AG04450 (cell line): Measurements from ENCODE around the gene RAB30. TPM values are rescaled to one million over a fixed set of nuclear protein-coding genes. Genes with fewer than 3 reads are reported as not detected.

Source experiments
- CTCF ChIA-PET: fragments of 300-600, 350-600 bp; formaldehyde crosslinking; extraction: SDS; loops from one replicate; lab custom pipeline; 2022; ENCODE audit warnings: antibody characterized with exemption, inconsistent platforms; lab: Charles Lee
- POLR2A ChIA-PET: fragments of 350-600 bp; formaldehyde crosslinking; extraction: SDS; loops from one replicate; lab custom pipeline; 2021; ENCODE audit warnings: antibody characterized with exemption, inconsistent platforms; lab: Yijun Ruan, JAX
- DNase-seq: peaks from one replicate; pipeline ENCODE4 v3.0.0-alpha.2; 2011; ENCODE audit warnings: low read depth, low spot score
- H3K27ac ChIP-seq: one replicate; pipeline ENCODE4 v1.5.1; 2012; ENCODE audit warnings: low read depth, low read length, control low read depth
- H3K27me3 ChIP-seq: one replicate; pipeline ENCODE4 v1.6.0; 2012; ENCODE audit warnings: low read length; ENCODE audit not compliant: control insufficient read depth, insufficient read depth
- H3K4me3 ChIP-seq: 2 replicates; pipeline ENCODE4 v1.5.1; 2011; ENCODE audit warnings: mild to moderate bottlenecking, low read depth, low read length, control low read depth
- H3K9me3 ChIP-seq: 2 replicates; pipeline ENCODE4 v1.5.1; 2012; ENCODE audit warnings: low read length; ENCODE audit not compliant: control insufficient read depth, insufficient read depth
- polyA minus RNA-seq: library from RNA; depleted of rRNA, polyadenylated mRNA; stranded (reverse); fragments of >200 nt; gene quantifications from 2 replicates; pipeline ENCODE4 v1.2.3, GENCODE V29; 2011; rRNA and poly(A)+ RNA removed
- polyA plus RNA-seq: library from polyadenylated mRNA; depleted of rRNA; stranded (reverse); fragments of >200 nt; gene quantifications from 2 replicates; pipeline ENCODE4 v1.2.3, GENCODE V29; 2011; rRNA removed
- TF ChIP-seq, protein P1 (sequence below): IDR thresholded peaks from 2 replicates; pipeline ENCODE4 v1.5.1; 2011; ENCODE audit warnings: low read depth, low read length, control low read depth, inconsistent platforms

Gene RAB30, protein sequence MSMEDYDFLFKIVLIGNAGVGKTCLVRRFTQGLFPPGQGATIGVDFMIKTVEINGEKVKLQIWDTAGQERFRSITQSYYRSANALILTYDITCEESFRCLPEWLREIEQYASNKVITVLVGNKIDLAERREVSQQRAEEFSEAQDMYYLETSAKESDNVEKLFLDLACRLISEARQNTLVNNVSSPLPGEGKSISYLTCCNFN
- polyA plus RNA-seq (9.3 and 11.8 TPM in 2 replicates), polyA minus RNA-seq (10.5 and 14.3 TPM in 2 replicates)

- peak within 1 kb of the TSS; percentile 89 for H3K27ac ChIP-seq
- no peaks in the 10 kb centered on the region for H3K9me3 ChIP-seq
- CTCF ChIA-PET: interaction anchor here (0.5 to 1.0 kb wide), 4 partner anchors 55 to 205 kb away, joined by 3 to 6 read pairs (median 4); no protein-coding TSS in a partner anchor
- POLR2A ChIA-PET: interaction anchor here (0.8 to 3.6 kb wide), 5 partner anchors 20 to 187 kb away, joined by 3 to 36 read pairs (median 12); partner anchors contain the start of genes DDIAS and PCF11
- peak within 1 kb of the TSS; percentile 93 for H3K4me3 ChIP-seq
- TF ChIP-seq, protein P1, sequence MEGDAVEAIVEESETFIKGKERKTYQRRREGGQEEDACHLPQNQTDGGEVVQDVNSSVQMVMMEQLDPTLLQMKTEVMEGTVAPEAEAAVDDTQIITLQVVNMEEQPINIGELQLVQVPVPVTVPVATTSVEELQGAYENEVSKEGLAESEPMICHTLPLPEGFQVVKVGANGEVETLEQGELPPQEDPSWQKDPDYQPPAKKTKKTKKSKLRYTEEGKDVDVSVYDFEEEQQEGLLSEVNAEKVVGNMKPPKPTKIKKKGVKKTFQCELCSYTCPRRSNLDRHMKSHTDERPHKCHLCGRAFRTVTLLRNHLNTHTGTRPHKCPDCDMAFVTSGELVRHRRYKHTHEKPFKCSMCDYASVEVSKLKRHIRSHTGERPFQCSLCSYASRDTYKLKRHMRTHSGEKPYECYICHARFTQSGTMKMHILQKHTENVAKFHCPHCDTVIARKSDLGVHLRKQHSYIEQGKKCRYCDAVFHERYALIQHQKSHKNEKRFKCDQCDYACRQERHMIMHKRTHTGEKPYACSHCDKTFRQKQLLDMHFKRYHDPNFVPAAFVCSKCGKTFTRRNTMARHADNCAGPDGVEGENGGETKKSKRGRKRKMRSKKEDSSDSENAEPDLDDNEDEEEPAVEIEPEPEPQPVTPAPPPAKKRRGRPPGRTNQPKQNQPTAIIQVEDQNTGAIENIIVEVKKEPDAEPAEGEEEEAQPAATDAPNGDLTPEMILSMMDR: no peak
- peak; percentile 99 for DNase-seq
- no peaks in the 10 kb centered on the region for H3K27me3 ChIP-seq
These were observed at the start of gene RAB30 for GRCh38 chr11:83071567-83072349. TSS of gene RAB30 (minus strand) at chr11:83071897. CDS start at chr11:82997316, 74,581 bp downstream.

GRCh38 chr11:83120327-83120726 is 48.6 kb upstream of the RAB30 start:
- Histone ChIP-seq H3K9me3 (no peaks in the 10 kb centered on the region), H3K27me3 (no peaks in the 10 kb centered on the region), H3K27ac (no peak overlapping the region), H3K4me3 (no peak overlapping the region)
- no peak for DNase-seq
- TF ChIP-seq, protein P1: no peak
- ChIA-PET CTCF (no interaction called here), POLR2A (interaction anchor here (0.7 to 1.4 kb wide), 2 partner anchors 36 to 68 kb away, joined by 3 to 5 read pairs; partner anchors contain the start of gene PCF11)

DNA sequence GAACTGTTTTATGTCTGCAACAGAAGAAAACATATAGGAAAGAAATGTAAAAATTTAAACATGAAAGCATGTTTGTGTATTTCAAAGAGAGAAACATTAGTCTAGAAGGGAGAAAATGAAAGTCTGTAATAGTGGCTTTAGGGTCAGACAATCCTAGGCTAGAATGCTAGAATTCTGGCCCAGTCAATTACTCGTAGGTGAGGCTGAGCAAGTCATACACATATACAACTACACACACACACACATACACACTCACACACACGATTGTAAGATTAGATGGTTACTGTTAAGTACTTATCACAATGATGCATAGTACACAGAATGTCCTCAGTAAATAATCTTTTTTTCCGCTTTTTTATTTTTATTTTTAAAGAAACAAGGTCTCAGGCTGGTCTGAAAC is 47.5 kb upstream of the RAB30 start:
- POLR2A ChIA-PET: interaction anchor here (1.0 kb wide), 1 partner anchor 67 kb away, joined by 4 read pairs; no protein-coding TSS in a partner anchor
- CTCF ChIA-PET: no interaction called here
- H3K27ac ChIP-seq: no peak overlapping the region
- no peaks in the 10 kb centered on the region for H3K27me3 ChIP-seq
- no peaks in the 10 kb centered on the region for H3K9me3 ChIP-seq
- H3K4me3 ChIP-seq: no peak overlapping the region
- DNase-seq: no peak
- TF ChIP-seq, protein P1: no peak

DNA sequence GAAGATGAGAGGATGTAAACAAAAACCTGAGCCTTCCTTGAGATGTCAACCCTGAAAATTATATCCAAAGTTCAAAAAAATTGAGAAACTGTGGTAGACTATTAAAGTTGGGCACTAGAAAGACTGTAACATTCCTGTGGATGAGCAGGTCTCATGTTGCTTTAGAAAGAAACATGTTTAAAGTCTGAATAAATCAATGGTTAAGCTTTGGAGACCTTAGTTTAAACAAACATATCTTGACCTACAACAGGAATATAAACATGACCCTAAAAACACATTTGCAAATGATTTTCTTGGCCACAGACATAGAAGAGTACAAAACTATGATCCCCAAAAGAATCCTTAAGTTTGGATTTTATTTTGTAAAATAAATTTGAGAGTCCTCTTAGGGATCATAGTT is 47.1 kb upstream of the RAB30 start:
- POLR2A ChIA-PET: interaction anchor here (0.5 to 1.0 kb wide), 2 partner anchors 18 to 67 kb away, joined by 4 read pairs; no protein-coding TSS in a partner anchor
- no peaks in the 10 kb centered on the region for H3K9me3 ChIP-seq
- no peak overlapping the region for H3K4me3 ChIP-seq
- no peaks in the 10 kb centered on the region for H3K27me3 ChIP-seq
- DNase-seq: no peak
- no peak overlapping the region for H3K27ac ChIP-seq
- CTCF ChIA-PET: no interaction called here
- TF ChIP-seq, protein P1: no peak
